ENCODE data around the gene C11orf24.

GRCh38 chr11:68215087-68215445, 56.7 kb downstream of the C11orf24 start:
- TF ChIP-seq POLR2A (IDR thresholded peaks at IDR 0.05; ENCODE audit: extremely low read depth, insufficient read length) (no peak), CTCF (IDR thresholded peaks at IDR 0.05; ENCODE audit: low read depth, low read length) (no peak)

Measured in NB4 (cell line).